Neuronal stem cell (in vitro differentiated cells): ENCODE measurements around the gene SNUPN.
"Not testable (repeated sequence)": the region's sequence is repeated elsewhere in the genome, so short reads cannot be mapped to it uniquely, and the experiment has no call there.

ENCODE experiments used
- DNase-seq: peaks from one replicate; pipeline ENCODE4 v3.0.0-alpha.2; 2013; ENCODE audit warnings: low spot score
- H2AFZ ChIP-seq: one replicate; pipeline ENCODE4 v1.6.1; 2013; ENCODE audit warnings: mild to moderate bottlenecking, low read length, inconsistent platforms
- H2AK5ac ChIP-seq: 2 replicates; pipeline ENCODE4 v1.6.1; 2013; ENCODE audit warnings: low read depth, mild to moderate bottlenecking, inconsistent platforms, low read length, moderate library complexity, mixed read lengths
- H2BK120ac ChIP-seq: 2 replicates; pipeline ENCODE4 v1.6.1; 2013; ENCODE audit warnings: low read depth, mild to moderate bottlenecking, inconsistent platforms, low read length, moderate library complexity, mixed read lengths
- H2BK12ac ChIP-seq: one replicate; pipeline ENCODE4 v1.6.1; 2013; ENCODE audit warnings: low read length, inconsistent platforms
- H2BK15ac ChIP-seq: 2 replicates; pipeline ENCODE4 v1.6.1; 2013; ENCODE audit warnings: mild to moderate bottlenecking, low read length, inconsistent platforms, mixed read lengths
- H2BK5ac ChIP-seq: one replicate; pipeline ENCODE4 v1.6.1; 2013; ENCODE audit warnings: inconsistent platforms, mild to moderate bottlenecking, low read length, moderate library complexity
- H3K14ac ChIP-seq: one replicate; pipeline ENCODE4 v1.6.1; 2013; ENCODE audit warnings: low read length, inconsistent platforms
- H3K18ac ChIP-seq: 2 replicates; pipeline ENCODE4 v1.6.1; 2013; ENCODE audit warnings: low read length, inconsistent platforms
- H3K23ac ChIP-seq: 2 replicates; pipeline ENCODE4 v1.6.1; 2013; ENCODE audit warnings: low read depth, mild to moderate bottlenecking, mixed read lengths, low read length, inconsistent platforms; ENCODE audit not compliant: poor library complexity
- H3K27ac ChIP-seq: replicated peaks from 3 replicates; pipeline ENCODE4 v1.5.1; 2013; ENCODE audit warnings: low read length, inconsistent platforms
- H3K27me3 ChIP-seq, 3 experiments: 2 replicates each; pipeline ENCODE4 v1.6.1; 2013; ENCODE audit warnings: low read length in 3 of 3, mild to moderate bottlenecking in 2 of 3, inconsistent platforms in 1 of 3, low read depth in 1 of 3, mixed read lengths in 1 of 3, moderate library complexity in 1 of 3; ENCODE audit not compliant: control insufficient read depth in 3 of 3, insufficient read depth in 3 of 3
- H3K36me3 ChIP-seq, 2 donors: replicated peaks in 1 of 2; 2 replicates each; pipeline ENCODE4 v1.6.1; 2013; ENCODE audit warnings: low read length in 2 of 2; ENCODE audit not compliant: control insufficient read depth in 2 of 2, insufficient read depth in 2 of 2
- H3K4ac ChIP-seq: 2 replicates; pipeline ENCODE4 v1.6.1; 2013; ENCODE audit warnings: inconsistent platforms, mild to moderate bottlenecking, low read length, moderate library complexity
- H3K4me1 ChIP-seq, 2 donors: 1 replicate in 1 of 2; 2 replicates in 1 of 2; pipeline ENCODE4 v1.6.1; 2013; ENCODE audit warnings: low read length in 2 of 2, low read depth in 1 of 2; ENCODE audit not compliant: control insufficient read depth in 2 of 2, insufficient read depth in 1 of 2
- H3K4me2 ChIP-seq: one replicate; pipeline ENCODE4 v1.6.1; 2013; ENCODE audit warnings: mild to moderate bottlenecking, low read length, inconsistent platforms; ENCODE audit not compliant: insufficient read depth, poor library complexity, severe bottlenecking
- H3K4me3 ChIP-seq, 2 donors: 2 replicates each; pipeline ENCODE4 v1.5.1; 2013; ENCODE audit warnings: low read length in 2 of 2, mild to moderate bottlenecking in 2 of 2, inconsistent platforms in 1 of 2, moderate library complexity in 1 of 2
- H3K79me1 ChIP-seq: one replicate; pipeline ENCODE4 v1.6.1; 2013; ENCODE audit warnings: low read depth, mild to moderate bottlenecking, inconsistent platforms, low read length, moderate library complexity
- H3K9ac ChIP-seq: one replicate; pipeline ENCODE4 v1.6.1; 2013; ENCODE audit warnings: mild to moderate bottlenecking, low read depth, low read length, inconsistent platforms; ENCODE audit not compliant: poor library complexity
- H3K9me3 ChIP-seq, 2 donors: replicated peaks in 1 of 2; 2 replicates each; pipeline versions ENCODE3 to v1.6.1; 2013; ENCODE audit warnings: low read length in 2 of 2, mild to moderate bottlenecking in 2 of 2, inconsistent platforms in 1 of 2, low read depth in 1 of 2, mixed read lengths in 1 of 2, moderate library complexity in 1 of 2; ENCODE audit not compliant: control insufficient read depth in 2 of 2, insufficient read depth in 1 of 2
- H4K8ac ChIP-seq: one replicate; pipeline ENCODE4 v1.6.1; 2013; ENCODE audit warnings: low read depth, mild to moderate bottlenecking, inconsistent platforms, low read length, moderate library complexity
- H4K91ac ChIP-seq: one replicate; pipeline ENCODE4 v1.6.1; 2013; ENCODE audit warnings: low read length, low read depth, mild to moderate bottlenecking, inconsistent platforms; ENCODE audit not compliant: poor library complexity
- WGBS, 2 donors: extraction: QIAGEN DNeasy Blood & Tissue Kit; methylation state at CpG; one replicate each; pipeline ENCODE4 v1.1.7; 2013; ENCODE audit warnings: missing lambda C conversion rate in 2 of 2, mixed read lengths in 1 of 2; ENCODE audit not compliant: insufficient read length in 2 of 2, insufficient replicate concordance in 1 of 2; ENCODE audit errors: extremely low coverage in 2 of 2; 5-methylcytosine and 5-hydroxymethylcytosine counted together

The SNUPN gene

GRCh38 chr15:75582943-75583342, 42.6 kb downstream of the SNUPN start:
- H3K18ac ChIP-seq, H2BK5ac ChIP-seq: not testable (repeated sequence)
- no CpG with 5 or more reads among the region's 5 CpGs for WGBS, 2 donors

GRCh38 chr15:75578948-75579920, 46.3 kb downstream of the SNUPN start, which contains the start of gene PTPN9:
Gene PTPN9, minus strand, starts transcription at chr15:75579315. Its CDS starts 539 bp downstream, at chr15:75578776.
- peak; percentile 88 for DNase-seq
- H2BK5ac ChIP-seq: peak within 1 kb of the TSS; percentile 53
- no peaks in the 10 kb centered on the region for H3K27me3 ChIP-seq
- H4K8ac ChIP-seq: peak within 1 kb of the TSS; percentile 65
- peak within 1 kb of the TSS; percentile 51 for H3K27ac ChIP-seq
- H3K4me1 ChIP-seq: peaks cover 4 to 7% of the 10 kb centered on the region in 2 donors
- no peak within 1 kb of the TSS for H4K91ac ChIP-seq
- peak within 1 kb of the TSS; percentile 86 for H3K4me2 ChIP-seq
- H2AFZ ChIP-seq: peak within 1 kb of the TSS; percentile 82
- WGBS, 2 donors: no CpG with 5 or more reads among the region's 78 CpGs
- H3K9ac ChIP-seq: peak within 1 kb of the TSS; percentile 86
- peak within 1 kb of the TSS; percentile 76 for H3K4ac ChIP-seq
- peak within 1 kb of the TSS; percentile 91 to 97 for H3K4me3 ChIP-seq
- H2BK12ac ChIP-seq: no peak within 1 kb of the TSS
- H3K23ac ChIP-seq: peak within 1 kb of the TSS; percentile 91
- peak within 1 kb of the TSS; percentile 94 for H2BK120ac ChIP-seq
- H3K79me1 ChIP-seq: no peaks in the 10 kb centered on the region
- no peaks in the 10 kb centered on the region for H3K9me3 ChIP-seq
- H3K36me3 ChIP-seq: peaks cover 0 to 11% of the 10 kb centered on the region in 2 donors
- H3K14ac ChIP-seq: peak within 1 kb of the TSS; percentile 71
- H3K18ac ChIP-seq: peak within 1 kb of the TSS; percentile 97
- H2BK15ac ChIP-seq: peak within 1 kb of the TSS; percentile 75
- peak within 1 kb of the TSS; percentile 88 for H2AK5ac ChIP-seq

More at GRCh38 chr15:75582943-75583342, 42.6 kb downstream of the SNUPN start:
- not testable (repeated sequence) for H3K4me1 ChIP-seq, H3K79me1 ChIP-seq, H3K27me3 ChIP-seq, H3K4ac ChIP-seq, H3K9ac ChIP-seq, H4K8ac ChIP-seq, DNase-seq, H3K4me2 ChIP-seq, H4K91ac ChIP-seq, H2AK5ac ChIP-seq, H2BK12ac ChIP-seq, H3K4me3 ChIP-seq, H3K36me3 ChIP-seq, H3K23ac ChIP-seq, H3K14ac ChIP-seq, H2AFZ ChIP-seq, H2BK15ac ChIP-seq, H2BK120ac ChIP-seq, H3K9me3 ChIP-seq, H3K27ac ChIP-seq

- Histone ChIP-seq H4K91ac (no peak overlapping the region), H2AK5ac (peak overlapping the region; percentile 88), H4K8ac (peak overlapping the region; percentile 65), H3K79me1 (no peaks in the 10 kb centered on the region), H3K36me3 (peaks cover 0 to 18% of the 10 kb centered on the region in 2 donors), H3K4me3 (peak overlapping the region; percentile 91 to 97), H3K14ac (peak overlapping the region; percentile 21), H3K27me3 (no peaks in the 10 kb centered on the region), H2AFZ (peak overlapping the region; percentile 82), H2BK15ac (peak overlapping the region; percentile 75), H3K27ac (no peak overlapping the region), H2BK12ac (no peak overlapping the region), H2BK120ac (peak overlapping the region; percentile 94), H3K9ac (peak overlapping the region; percentile 86), H2BK5ac (peak overlapping the region; percentile 53), H3K4me2 (peak overlapping the region; percentile 86), H3K4ac (peak overlapping the region; percentile 76), H3K4me1 (peaks cover 7% of the 10 kb centered on the region in 2 donors), H3K23ac (peak overlapping the region; percentile 91), H3K18ac (peak overlapping the region; percentile 97), H3K9me3 (no peaks in the 10 kb centered on the region)
- peak; percentile 27 for DNase-seq
- no CpG with 5 or more reads among the region's 77 CpGs for WGBS, 2 donors
Observed at GRCh38 chr15:75578173-75578947, 47.2 kb downstream of the SNUPN start.
